ENCODE data around the gene RAB7A. TPM values are rescaled to one million over a fixed set of nuclear protein-coding genes. Genes with fewer than 3 reads are reported as not detected.

The RAB7A gene
- polyA plus RNA-seq, 1 donor (not counting 4 experiments of a cell fraction or from before 2014, with no cell fraction given): 364 TPM

DNA sequence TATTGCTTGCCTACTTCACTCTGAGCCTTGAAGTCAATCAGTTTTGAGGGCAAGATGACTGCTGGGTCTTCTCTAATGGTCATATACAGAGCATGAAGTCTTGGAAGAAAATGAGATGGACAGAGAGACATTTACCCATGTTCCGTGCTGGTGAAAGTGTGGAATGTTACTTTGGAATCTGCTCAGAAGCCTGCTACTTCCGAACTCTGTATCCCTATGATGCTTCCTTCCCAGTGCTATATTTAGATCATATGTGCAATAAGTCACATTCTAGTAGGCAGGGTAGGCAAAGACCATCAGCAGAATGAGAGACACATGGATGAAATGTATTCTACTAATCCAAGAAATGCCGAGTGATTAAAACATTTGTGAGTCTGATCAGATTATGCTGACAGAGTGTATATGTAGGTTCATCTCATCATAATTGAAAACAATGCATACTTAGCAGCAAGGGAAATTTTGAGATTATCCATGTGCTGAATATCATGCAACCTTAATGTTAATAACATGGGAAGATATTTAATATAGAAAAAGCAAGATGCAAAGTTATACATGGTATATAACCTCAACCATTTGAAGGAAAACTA lies 60.5 kb downstream of the RAB7A start:
- dilution Hi-C loops (cut with MboI; ENCODE audit: extremely low pct_ligation_motif_present, low sequenced_read_pairs): no loop called here
- H4K20me1 ChIP-seq (ENCODE audit: control insufficient read depth, extremely low read depth, insufficient read depth, low read length): peaks cover 13% of the 10 kb centered on the region

DNA sequence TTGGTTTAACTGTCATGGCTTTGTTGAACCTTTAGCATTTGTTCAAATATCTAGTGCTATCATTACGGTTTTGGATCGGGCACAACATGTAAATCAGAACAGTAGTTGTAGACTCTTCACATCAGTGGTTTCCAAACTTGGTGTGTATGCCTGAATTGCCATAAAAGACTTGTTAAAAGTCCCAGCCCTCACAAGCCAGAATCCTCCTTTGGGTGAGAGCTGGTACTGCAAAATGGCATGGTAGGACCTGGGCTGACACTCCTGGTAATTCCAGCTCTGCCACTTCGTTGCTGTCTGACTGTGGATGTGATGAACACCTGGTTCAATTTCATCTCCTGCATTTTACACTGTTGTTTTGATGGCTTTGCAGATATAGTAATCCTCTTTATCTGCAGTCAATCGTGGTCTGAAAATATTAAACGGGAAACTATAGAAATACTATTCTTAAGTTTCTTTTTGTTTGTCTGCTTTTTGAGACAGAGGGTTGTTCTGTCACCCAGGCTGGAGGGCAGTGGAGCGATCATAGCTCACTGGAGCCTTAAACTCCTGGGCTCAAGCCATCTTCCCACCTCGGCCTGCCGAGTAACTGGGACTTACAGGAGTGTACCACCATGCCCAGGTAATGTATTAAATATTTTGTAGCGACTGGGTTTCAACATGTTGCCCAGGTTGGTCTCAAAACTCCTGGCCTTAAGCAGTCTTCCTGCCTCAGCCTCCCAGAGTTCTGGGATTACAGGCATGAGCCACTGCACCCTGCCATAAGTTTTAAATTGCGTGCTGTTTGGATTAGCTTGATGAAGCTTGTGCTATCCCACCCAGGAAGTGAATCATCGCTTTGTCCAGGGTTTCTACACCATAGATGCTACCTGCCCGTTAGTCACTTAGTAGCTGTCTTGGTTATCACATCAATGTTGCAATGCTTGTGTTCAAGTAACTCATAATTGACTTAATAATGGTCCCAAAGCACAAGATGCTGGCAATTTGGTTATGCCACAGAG lies 61.6 kb downstream of the RAB7A start:
- H3K36me3 ChIP-seq (ENCODE audit: control insufficient read depth in 2 of 2, extremely low read depth in 1 of 2, insufficient read depth in 2 of 2, low read length in 2 of 2): peaks cover 0 to 6% of the 10 kb centered on the region in 2 experiments
- H3K4me3 ChIP-seq (ENCODE audit: control insufficient read depth in 2 of 3, extremely low read depth in 1 of 3, insufficient read depth in 2 of 3, low read depth in 1 of 3, low read length in 3 of 3): peak overlapping the region in 2 of 3 experiments; percentile 48 to 51
- peaks cover 8% of the 10 kb centered on the region for H4K20me1 ChIP-seq (ENCODE audit: control insufficient read depth, extremely low read depth, insufficient read depth, low read length)
- peaks cover 3% of the 10 kb centered on the region for H3K9me1 ChIP-seq (ENCODE audit: control insufficient read depth, extremely low read depth, insufficient read depth, low read length)
- peaks cover 92% of the 10 kb centered on the region for H3K79me2 ChIP-seq (ENCODE audit: control insufficient read depth, insufficient read depth, low read length)
- FAIRE-seq (peak; percentile 94), DNase-seq (ENCODE audit: low read depth, low spot score) (peak; percentile 81)
- H3K27me3 ChIP-seq (ENCODE audit: control insufficient read depth, extremely low read depth, insufficient read depth, low read length): no peaks in the 10 kb centered on the region
- TF ChIP-seq, protein P1, sequence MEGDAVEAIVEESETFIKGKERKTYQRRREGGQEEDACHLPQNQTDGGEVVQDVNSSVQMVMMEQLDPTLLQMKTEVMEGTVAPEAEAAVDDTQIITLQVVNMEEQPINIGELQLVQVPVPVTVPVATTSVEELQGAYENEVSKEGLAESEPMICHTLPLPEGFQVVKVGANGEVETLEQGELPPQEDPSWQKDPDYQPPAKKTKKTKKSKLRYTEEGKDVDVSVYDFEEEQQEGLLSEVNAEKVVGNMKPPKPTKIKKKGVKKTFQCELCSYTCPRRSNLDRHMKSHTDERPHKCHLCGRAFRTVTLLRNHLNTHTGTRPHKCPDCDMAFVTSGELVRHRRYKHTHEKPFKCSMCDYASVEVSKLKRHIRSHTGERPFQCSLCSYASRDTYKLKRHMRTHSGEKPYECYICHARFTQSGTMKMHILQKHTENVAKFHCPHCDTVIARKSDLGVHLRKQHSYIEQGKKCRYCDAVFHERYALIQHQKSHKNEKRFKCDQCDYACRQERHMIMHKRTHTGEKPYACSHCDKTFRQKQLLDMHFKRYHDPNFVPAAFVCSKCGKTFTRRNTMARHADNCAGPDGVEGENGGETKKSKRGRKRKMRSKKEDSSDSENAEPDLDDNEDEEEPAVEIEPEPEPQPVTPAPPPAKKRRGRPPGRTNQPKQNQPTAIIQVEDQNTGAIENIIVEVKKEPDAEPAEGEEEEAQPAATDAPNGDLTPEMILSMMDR (optimal IDR thresholded peaks at IDR 0.05 in 1 of 3, IDR thresholded peaks at IDR 0.05 in 1 of 3, conservative IDR thresholded peaks at IDR 0.05 in 1 of 3; ENCODE audit: extremely low read depth in 1 of 3, insufficient read depth in 2 of 3, low read length in 3 of 3): peak; percentile 45 to 86 (median 63)
- no peak for TF ChIP-seq EZH2 (IDR thresholded peaks at IDR 0.05; ENCODE audit: low read length)
- H2AFZ ChIP-seq (ENCODE audit: control insufficient read depth, low read length): no peak overlapping the region
- H3K4me2 ChIP-seq (ENCODE audit: control insufficient read depth, extremely low read depth, insufficient read depth, low read depth, low read length): peak overlapping the region; percentile 88
- peaks cover 57% of the 10 kb centered on the region for H3K4me1 ChIP-seq (ENCODE audit: control insufficient read depth, extremely low read depth, insufficient read depth, low read length)
- dilution Hi-C loops (cut with MboI; ENCODE audit: extremely low pct_ligation_motif_present, low sequenced_read_pairs): no loop called here
- H3K27ac ChIP-seq (ENCODE audit: control insufficient read depth, insufficient read depth, low read length): peak overlapping the region; percentile 97
- H3K9me3 ChIP-seq (ENCODE audit: control insufficient read depth, low read depth, low read length): no peaks in the 10 kb centered on the region
- H3K9ac ChIP-seq (ENCODE audit: control insufficient read depth, extremely low read depth, insufficient read depth, low read length): peak overlapping the region; percentile 74

More for the DNA sequence above, 60.5 kb downstream of the RAB7A start:
- H3K9me1 ChIP-seq (ENCODE audit: control insufficient read depth, extremely low read depth, insufficient read depth, low read length): peaks cover 6% of the 10 kb centered on the region
- H2AFZ ChIP-seq (ENCODE audit: control insufficient read depth, low read length): no peak overlapping the region
- FAIRE-seq (no peak), DNase-seq (ENCODE audit: low read depth, low spot score) (no peak)
- H3K79me2 ChIP-seq (ENCODE audit: control insufficient read depth, insufficient read depth, low read length): peaks cover 92% of the 10 kb centered on the region
- peak overlapping the region; percentile 88 for H3K4me2 ChIP-seq (ENCODE audit: control insufficient read depth, extremely low read depth, insufficient read depth, low read depth, low read length)
- peaks cover 60% of the 10 kb centered on the region for H3K4me1 ChIP-seq (ENCODE audit: control insufficient read depth, extremely low read depth, insufficient read depth, low read length)
- no peaks in the 10 kb centered on the region for H3K27me3 ChIP-seq (ENCODE audit: control insufficient read depth, extremely low read depth, insufficient read depth, low read length)
- H3K36me3 ChIP-seq (ENCODE audit: control insufficient read depth in 2 of 2, extremely low read depth in 1 of 2, insufficient read depth in 2 of 2, low read length in 2 of 2): peaks cover 0 to 4% of the 10 kb centered on the region in 2 experiments
- H3K9ac ChIP-seq (ENCODE audit: control insufficient read depth, extremely low read depth, insufficient read depth, low read length): no peak overlapping the region
- H3K9me3 ChIP-seq (ENCODE audit: control insufficient read depth, low read depth, low read length): no peaks in the 10 kb centered on the region
- no peak for TF ChIP-seq EZH2 (IDR thresholded peaks at IDR 0.05; ENCODE audit: low read length)
- TF ChIP-seq, protein P1 (optimal IDR thresholded peaks at IDR 0.05 in 1 of 3, IDR thresholded peaks at IDR 0.05 in 1 of 3, conservative IDR thresholded peaks at IDR 0.05 in 1 of 3; ENCODE audit: extremely low read depth in 1 of 3, insufficient read depth in 2 of 3, low read length in 3 of 3): no peak
- no peak overlapping the region for H3K4me3 ChIP-seq (ENCODE audit: control insufficient read depth in 2 of 3, extremely low read depth in 1 of 3, insufficient read depth in 2 of 3, low read depth in 1 of 3, low read length in 3 of 3)
- peak overlapping the region; percentile 97 for H3K27ac ChIP-seq (ENCODE audit: control insufficient read depth, insufficient read depth, low read length)
